Ovary (tissue), 9 donors: ENCODE results near the gene HECW1. TPM values are rescaled to one million over a fixed set of nuclear protein-coding genes. Genes with fewer than 3 reads are reported as not detected.
"Not testable (repeated sequence)": the region's sequence is repeated elsewhere in the genome, so short reads cannot be mapped to it uniquely, and the experiment has no call there.

Experiments used
- DNase-seq, 5 donors: peaks; one replicate each; pipeline ENCODE4 v3.0.0-alpha.2; 2019 to 2020
- H3K27ac ChIP-seq, 2 donors: fragments of 200-600 bp; one replicate each; pipeline versions ENCODE4 v1.5.1 to v1.8.0; 2019 to 2022
- H3K27me3 ChIP-seq: fragments of 200-600 bp; one replicate; pipeline ENCODE4 v1.8.0; 2022
- H3K36me3 ChIP-seq: fragments of 200-600 bp; sonication (generic); one replicate; pipeline ENCODE4 v1.5.1; 2019
- H3K4me1 ChIP-seq: one replicate; pipeline ENCODE4 v1.8.1; 2013; ENCODE audit warnings: mild to moderate bottlenecking, moderate library complexity; ENCODE audit not compliant: insufficient read depth
- H3K4me3 ChIP-seq: fragments of 200-600 bp; sonication (generic); one replicate; pipeline ENCODE4 v1.5.1; 2017
- H3K9me3 ChIP-seq, 2 donors: fragments of 200-600 bp in 1 of 2; sonication (generic) in 1 of 2; one replicate each; pipeline versions ENCODE4 v1.5.1 to v1.8.1; 2013 to 2019; ENCODE audit warnings: mild to moderate bottlenecking in 1 of 2, moderate library complexity in 1 of 2
- CTCF ChIP-seq, 3 donors: fragments of 450-650 bp in 2 of 3; fragments of 200-600 bp in 1 of 3; IDR thresholded peaks; one replicate each; pipeline versions ENCODE4 v1.5.1 to v1.8.0; 2016 to 2022; ENCODE audit warnings: antibody characterized with exemption in 3 of 3, mild to moderate bottlenecking in 1 of 3
- EP300 ChIP-seq: sonication (generic); formaldehyde crosslinking; IDR thresholded peaks from one replicate; pipeline ENCODE4 v1.6.1; 2017; ENCODE audit warnings: antibody characterized with exemption
- POLR2A ChIP-seq: fragments of 450-650 bp; IDR thresholded peaks from one replicate; pipeline ENCODE4 v1.6.1; 2017; ENCODE audit warnings: antibody characterized with exemption, mild to moderate bottlenecking, moderate library complexity
- WGBS, 3 donors: extraction: QIAGEN DNeasy Blood & Tissue Kit in 1 of 3; methylation state at CpG; one replicate each; pipeline versions ENCODE4 v1.1.5 to v1.1.7; 2013 to 2017; 5-methylcytosine and 5-hydroxymethylcytosine counted together
- intact Hi-C, 4 donors: fragments of 100-400 bp; cut with DNase I; formaldehyde crosslinking; loops; one replicate each; pipeline versions ENCODE4 v1.11.0 to v1.15.1; 2022 to 2023
- polyA plus RNA-seq, 2 donors: library from polyadenylated mRNA; stranded (reverse); fragments of 200-250 nt in 1 of 2; fragments of 350-450 nt in 1 of 2; fragmentation: Illumina TruSeq in 1 of 2; extraction: RNeasy Lipid Tissue Mini Kit (QIAGEN cat#74804) in 1 of 2; gene quantifications; one replicate each; pipeline ENCODE4 v1.2.3, GENCODE V29; 2013 to 2014
- total RNA-seq, 7 donors: library from RNA; depleted of rRNA in 2 of 7; stranded (reverse); fragments of >200 nt in 2 of 7; fragmentation: NEBNext Ultra II Directional in 3 of 7; extraction: Animal tissue kit (Norgen Biotek cat#: 25700) in 3 of 7; gene quantifications; one replicate each; pipeline versions ENCODE4 v1.1.0 to v1.2.4, GENCODE V29; 2016 to 2023
- donor health status: DM: no; HTN: no; CAD: no; lungs with moderate emphysema.
- donor health status: DM: no; HTN: no; CAD: no.
- donor health status: Bipolar disorder and iron deficiency.
- donor health status: DM: yes; HTN: yes; CAD: no.
- donor health status: DM: no; HTN: no; CAD: no.
- donor health status: DM: yes; HTN: yes; CAD: no.

Gene HECW1
- total and polyA plus RNA-seq, 9 donors, result 0.31 to 6.4 (median 1.8) TPM; not detected in 1

- no peaks in the 10 kb centered on the region for H3K27me3 ChIP-seq
- H3K9me3 ChIP-seq, result no peaks in the 10 kb centered on the region
- no peaks in the 10 kb centered on the region for H3K36me3 ChIP-seq
- no peak for TF ChIP-seq EP300
- no peak for TF ChIP-seq CTCF (IDR thresholded peaks at IDR 0.05)
- no peak for TF ChIP-seq POLR2A
- WGBS, 3 donors, result 72 to 81% (median 76%) methylated on average over 6 of the region's 6 CpGs
- H3K4me1 ChIP-seq, result no peaks in the 10 kb centered on the region
- H3K4me3 ChIP-seq, result no peak overlapping the region
- H3K27ac ChIP-seq, result no peak overlapping the region
- no peak for DNase-seq
- intact Hi-C loops, result no loop called here
Observed at GRCh38 chr7:43215061-43215460, 102.6 kb downstream of the HECW1 start.

DNA sequence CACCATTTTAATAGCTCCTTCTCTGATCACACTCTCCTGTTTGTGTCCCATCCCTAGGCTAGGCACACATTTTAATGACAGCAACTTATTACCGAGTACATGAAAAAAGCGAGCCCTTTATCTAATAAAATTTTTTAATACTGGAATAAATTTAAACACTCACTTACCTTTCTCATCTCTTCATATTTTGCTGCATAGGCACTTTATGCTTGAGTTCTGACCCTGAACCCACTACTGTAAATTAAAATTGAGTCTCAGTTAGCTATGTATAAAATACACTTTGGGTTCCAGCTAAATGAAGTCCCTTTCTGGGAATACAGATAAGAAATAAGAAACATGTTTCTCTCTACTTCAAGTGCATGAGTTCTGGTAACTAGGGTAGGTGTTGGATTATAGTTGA lies 104.6 kb downstream of the HECW1 start:
- H3K4me3 ChIP-seq, result no peak overlapping the region
- no peaks in the 10 kb centered on the region for H3K9me3 ChIP-seq
- WGBS, 3 donors, result 85 to 93% (median 87%) methylated on average over 2 of the region's 2 CpGs
- H3K27me3 ChIP-seq, result no peaks in the 10 kb centered on the region
- no peak for DNase-seq
- no peak overlapping the region for H3K27ac ChIP-seq
- no peak for TF ChIP-seq EP300
- TF ChIP-seq POLR2A, result no peak
- TF ChIP-seq CTCF (IDR thresholded peaks at IDR 0.05), result no peak
- intact Hi-C loops, result no loop called here
- H3K4me1 ChIP-seq, result no peaks in the 10 kb centered on the region
- H3K36me3 ChIP-seq, result no peaks in the 10 kb centered on the region

GRCh38 chr7:43218901-43219300 lies 106.5 kb downstream of the HECW1 start:
- H3K27me3 ChIP-seq, H3K4me3 ChIP-seq, H3K36me3 ChIP-seq, H3K27ac ChIP-seq, intact Hi-C loops, H3K4me1 ChIP-seq, H3K9me3 ChIP-seq, DNase-seq: not testable (repeated sequence)
- 91 to 94% (median 93%) methylated on average over 4 of the region's 4 CpGs for WGBS, 3 donors

DNA sequence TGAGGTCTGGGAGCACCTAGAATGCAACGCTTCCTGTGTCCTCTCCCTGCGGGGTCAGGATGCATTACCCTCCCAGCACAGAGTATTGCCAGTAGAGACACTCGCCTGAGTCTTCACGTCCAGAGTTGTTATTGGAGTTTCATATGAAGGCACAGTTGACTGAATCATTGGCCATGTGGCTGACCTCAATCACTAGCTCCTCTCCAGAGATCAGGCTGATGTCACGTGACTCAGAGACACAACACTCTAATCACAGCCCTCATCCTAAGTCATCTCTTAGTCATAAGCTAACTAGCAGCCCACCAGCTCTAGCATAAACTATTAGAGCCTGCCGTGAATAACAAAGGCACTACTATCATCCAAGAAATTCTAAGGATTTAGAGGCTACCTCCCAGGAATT lies 107.8 kb downstream of the HECW1 start:
- Histone ChIP-seq H3K4me3 (no peak overlapping the region), H3K9me3 (no peaks in the 10 kb centered on the region), H3K36me3 (no peaks in the 10 kb centered on the region), H3K4me1 (no peaks in the 10 kb centered on the region), H3K27me3 (no peaks in the 10 kb centered on the region), H3K27ac (no peak overlapping the region)
- TF ChIP-seq CTCF (IDR thresholded peaks at IDR 0.05), result no peak
- no peak for TF ChIP-seq POLR2A
- TF ChIP-seq EP300, result no peak
- no peak for DNase-seq
- intact Hi-C loops, result no loop called here
- 82 to 87% (median 85%) methylated on average over 6 of the region's 6 CpGs for WGBS, 3 donors

GRCh38 chr7:43220742-43221141 lies 108.3 kb downstream of the HECW1 start:
- no peaks in the 10 kb centered on the region for H3K9me3 ChIP-seq
- H3K4me1 ChIP-seq, result no peaks in the 10 kb centered on the region
- no peak for DNase-seq
- H3K27ac ChIP-seq, result no peak overlapping the region
- H3K36me3 ChIP-seq, result no peaks in the 10 kb centered on the region
- no peak for TF ChIP-seq POLR2A
- no peaks in the 10 kb centered on the region for H3K27me3 ChIP-seq
- H3K4me3 ChIP-seq, result no peak overlapping the region
- intact Hi-C loops, result no loop called here

GRCh38 chr7:43229801-43230200 lies 117.4 kb downstream of the HECW1 start:
- Histone ChIP-seq H3K4me3 (no peak overlapping the region), H3K27me3 (peaks cover 2% of the 10 kb centered on the region), H3K4me1 (no peaks in the 10 kb centered on the region), H3K9me3 (no peaks in the 10 kb centered on the region), H3K36me3 (no peaks in the 10 kb centered on the region), H3K27ac (no peak overlapping the region)
- DNase-seq, result no peak
- WGBS, 3 donors, result 93 to 98% (median 96%) methylated on average over 5 of the region's 5 CpGs
- intact Hi-C loops, result no loop called here
- no peak for TF ChIP-seq EP300
- no peak for TF ChIP-seq CTCF (IDR thresholded peaks at IDR 0.05)
- TF ChIP-seq POLR2A, result no peak
